ENCODE measurements around the gene MACROH2A2.

GRCh38 chr10:70084189-70084588, 31.5 kb downstream of the MACROH2A2 start:
- 0 out of 2 replicates have a peak, but pooled peaks have one; percentile 17 for TF ChIP-seq CTCF (IDR thresholded peaks at IDR 0.05; ENCODE audit: low read depth, low read length)
- no peak for TF ChIP-seq EZH2phosphoT487 (IDR thresholded peaks at IDR 0.05; ENCODE audit: low read depth)

All from OCI-LY3 (cell line).